A549 (cell line): ENCODE results near the gene CCSER1. TPM values are rescaled to one million over a fixed set of nuclear protein-coding genes. Genes with fewer than 3 reads are reported as not detected.

ENCODE experiments used
- ATAC-seq, 2 experiments: fragments of 200-7000 bp in 1 of 2; fragments of >200 bp in 1 of 2; cut with Nextera tagmentation in 1 of 2; cut with Tn5 transposase in 1 of 2; 3 replicates each; pipeline versions ENCODE4 v1.8.0 to v1.9.1; 2018 to 2020; ENCODE audit warnings: mild to moderate bottlenecking in 1 of 2, moderate library complexity in 1 of 2
- CTCF ChIA-PET: fragments of 300-600 bp; sonication (Branson Sonifier 250); formaldehyde crosslinking; extraction: SDS; loops from one replicate; lab custom pipeline; 2021; ENCODE audit warnings: antibody characterized with exemption, inconsistent platforms; lab: Yijun Ruan, JAX
- POLR2A ChIA-PET: fragments of 350-600 bp; formaldehyde crosslinking; extraction: SDS; loops from one replicate; lab custom pipeline; 2021; ENCODE audit warnings: antibody characterized with exemption, inconsistent platforms; lab: Yijun Ruan, JAX
- DNase-seq, 2 experiments: peaks; one replicate each; pipeline versions ENCODE4 v3.0.0 to v3.0.0-alpha.2; 2011 to 2016; ENCODE audit warnings: low read depth in 1 of 2, low spot score in 1 of 2
- FAIRE-seq: peaks from 2 replicates; lab custom pipeline; 2011; peaks lifted over from hg19 to GRCh38; lab: Jason Lieb, UNC
- H3K27ac ChIP-seq, 2 experiments: fragments of >200 bp; sonication (Bioruptor Twin); formaldehyde crosslinking; 3 replicates each; pipeline ENCODE4 v1.5.1; 2016 to 2017
- H3K4me1 ChIP-seq: fragments of >200 bp; sonication (Bioruptor Twin); formaldehyde crosslinking; 3 replicates; pipeline ENCODE4 v1.6.1; 2016
- H3K4me2 ChIP-seq: fragments of >200 bp; sonication (Bioruptor Twin); formaldehyde crosslinking; 3 replicates; pipeline ENCODE4 v1.6.1; 2016
- H3K4me3 ChIP-seq: fragments of >200 bp; sonication (Bioruptor Twin); formaldehyde crosslinking; 3 replicates; pipeline ENCODE4 v1.5.1; 2016
- H3K9me3 ChIP-seq: fragments of >200 bp; sonication (Bioruptor Twin); formaldehyde crosslinking; 3 replicates; pipeline ENCODE4 v1.6.1; 2016
- CHD4 ChIP-seq: fragments of 200-600 bp; sonication (generic); IDR thresholded peaks from 2 replicates; pipeline ENCODE4 v1.6.1; 2016; ENCODE audit warnings: antibody characterized with exemption, mild to moderate bottlenecking, borderline replicate concordance
- EHF ChIP-seq: fragments of 250-450 bp; sonication (Bioruptor Pico); IDR thresholded peaks from 2 replicates; pipeline ENCODE4 v1.5.0; 2020; ENCODE audit warnings: mild to moderate bottlenecking
- EHMT2 ChIP-seq: fragments of 200-600 bp; sonication (generic); IDR thresholded peaks from 2 replicates; pipeline ENCODE4 v1.6.1; 2016; ENCODE audit warnings: antibody characterized with exemption, low read depth, mild to moderate bottlenecking, moderate library complexity
- FOSB ChIP-seq: fragments of 250-450 bp; sonication (Bioruptor Pico); IDR thresholded peaks from 2 replicates; pipeline ENCODE4 v1.5.0; 2020; ENCODE audit warnings: mild to moderate bottlenecking, moderate library complexity
- HDAC2 ChIP-seq: fragments of 200-600 bp; sonication (generic); IDR thresholded peaks from 2 replicates; pipeline ENCODE4 v1.6.1; 2016
- JUN ChIP-seq, 2 experiments: fragments of >200 bp; sonication (Bioruptor Twin); formaldehyde crosslinking; IDR thresholded peaks; 2 replicates in 1 of 2; 3 replicates in 1 of 2; pipeline ENCODE4 v1.6.1; 2016 to 2017
- KDM5A ChIP-seq: fragments of 200-600 bp; sonication (generic); IDR thresholded peaks from 2 replicates; pipeline ENCODE4 v1.6.1; 2016; ENCODE audit warnings: antibody characterized with exemption, mild to moderate bottlenecking
- MAFK ChIP-seq: fragments of 450-650 bp; IDR thresholded peaks from 2 replicates; pipeline ENCODE4 v1.6.1; 2014; ENCODE audit not compliant: partially characterized antibody
- MYC ChIP-seq: IDR thresholded peaks from 2 replicates; pipeline ENCODE4 v1.6.1; 2012; ENCODE audit warnings: mild to moderate bottlenecking, inconsistent platforms, low read length, improper control_type of control experiment, borderline replicate concordance
- NPAS2 ChIP-seq: fragments of 250-450 bp; sonication (Bioruptor Pico); IDR thresholded peaks from 2 replicates; pipeline ENCODE4 v1.8.0; 2022; ENCODE audit warnings: mild to moderate bottlenecking, moderate library complexity, borderline replicate concordance
- NR3C1 ChIP-seq: fragments of >200 bp; sonication (Bioruptor Twin); formaldehyde crosslinking; IDR thresholded peaks from 3 replicates; pipeline ENCODE4 v1.6.1; 2017
- RAD21 ChIP-seq, 2 experiments: fragments of >200 bp in 1 of 2; sonication (Bioruptor Twin) in 1 of 2; formaldehyde crosslinking in 1 of 2; IDR thresholded peaks in 1 of 2; conservative IDR thresholded peaks in 1 of 2; 2 replicates in 1 of 2; 3 replicates in 1 of 2; pipeline ENCODE4 v1.6.1; 2012 to 2018; ENCODE audit warnings: inconsistent platforms in 1 of 2
- RCOR1 ChIP-seq: fragments of 150-350 bp; IDR thresholded peaks from 2 replicates; pipeline ENCODE4 v1.6.1; 2014; ENCODE audit warnings: antibody characterized with exemption, low read length, low read depth
- SMC3 ChIP-seq: fragments of >200 bp; sonication (Bioruptor Twin); formaldehyde crosslinking; IDR thresholded peaks from 3 replicates; pipeline ENCODE4 v1.6.1; 2018; ENCODE audit warnings: inconsistent platforms
- SREBF2 ChIP-seq: fragments of 450-650 bp; IDR thresholded peaks from 2 replicates; pipeline ENCODE4 v1.6.1; 2014; ENCODE audit warnings: mild to moderate bottlenecking, moderate library complexity
- TFCP2L1 ChIP-seq: fragments of 250-450 bp; sonication (Bioruptor Pico); IDR thresholded peaks from 2 replicates; pipeline ENCODE4 v1.5.0; 2021; ENCODE audit warnings: mild to moderate bottlenecking
- TP53 ChIP-seq: fragments of 250-450 bp; sonication (Bioruptor Pico); IDR thresholded peaks from 2 replicates; pipeline ENCODE4 v1.5.0; 2021; ENCODE audit warnings: mild to moderate bottlenecking, moderate library complexity
- ZFP36 ChIP-seq: fragments of 450-650 bp; IDR thresholded peaks from 2 replicates; pipeline ENCODE4 v1.6.1; 2014; ENCODE audit warnings: borderline replicate concordance; ENCODE audit not compliant: partially characterized antibody
- ZSCAN20 ChIP-seq: fragments of 250-450 bp; sonication (Bioruptor Pico); IDR thresholded peaks from 2 replicates; pipeline ENCODE4 v1.8.0; 2022; ENCODE audit warnings: mild to moderate bottlenecking, moderate library complexity
- WGBS: methylation state at CpG from one replicate; pipeline ENCODE4 v1.1.6; 2017; ENCODE audit errors: missing lambda C conversion rate; 5-methylcytosine and 5-hydroxymethylcytosine counted together
- polyA plus RNA-seq, 4 experiments: library from polyadenylated mRNA; depleted of rRNA in 3 of 4; stranded (reverse); fragments of >200 nt; fragmentation: RNase III in 1 of 4; extraction: RNeasy Plus Mini Kit Qiagen cat#74134 plus additional on column Dnase treatment in 1 of 4; gene quantifications; 2 replicates in 3 of 4; 3 replicates in 1 of 4; pipeline ENCODE4 v1.2.3, GENCODE V29; 2011 to 2017
- TF ChIP-seq, protein P1 (sequence below): IDR thresholded peaks from 2 replicates; pipeline ENCODE4 v1.6.1; 2012
- TF ChIP-seq, protein P2 (sequence below): IDR thresholded peaks from 2 replicates; pipeline ENCODE4 v1.6.1; 2012; ENCODE audit warnings: low read depth, borderline replicate concordance
- TF ChIP-seq, protein P3 (sequence below): fragments of >200 bp; sonication (Bioruptor Twin); formaldehyde crosslinking; IDR thresholded peaks from 3 replicates; pipeline ENCODE4 v1.6.1; 2016

Gene CCSER1
- polyA plus RNA-seq, 2 of the 4 experiments (the other 2 are of a cell fraction), result 0.06 TPM; not detected in 1

DNA sequence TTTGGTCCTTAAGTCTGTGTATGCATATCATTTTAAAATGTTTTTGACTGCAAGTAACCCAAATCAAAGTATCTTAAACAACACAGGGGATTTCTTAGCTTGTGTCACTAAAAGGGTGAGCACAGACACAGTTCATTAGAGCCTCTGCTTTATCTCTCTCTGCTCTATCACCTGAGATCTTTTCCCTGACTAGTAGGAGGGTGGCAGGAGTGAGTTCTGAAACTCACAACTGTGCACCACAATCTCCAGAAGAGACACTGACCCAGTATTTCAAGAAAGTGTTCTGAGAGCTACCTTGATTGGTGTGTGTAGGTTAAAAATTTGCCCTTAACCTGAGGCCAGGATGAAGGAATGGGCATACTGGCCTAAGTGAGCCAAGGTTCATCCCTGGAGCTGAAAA is 24.8 kb downstream of the CCSER1 start:
- DNase-seq, result no peak
- TF ChIP-seq, protein P1, sequence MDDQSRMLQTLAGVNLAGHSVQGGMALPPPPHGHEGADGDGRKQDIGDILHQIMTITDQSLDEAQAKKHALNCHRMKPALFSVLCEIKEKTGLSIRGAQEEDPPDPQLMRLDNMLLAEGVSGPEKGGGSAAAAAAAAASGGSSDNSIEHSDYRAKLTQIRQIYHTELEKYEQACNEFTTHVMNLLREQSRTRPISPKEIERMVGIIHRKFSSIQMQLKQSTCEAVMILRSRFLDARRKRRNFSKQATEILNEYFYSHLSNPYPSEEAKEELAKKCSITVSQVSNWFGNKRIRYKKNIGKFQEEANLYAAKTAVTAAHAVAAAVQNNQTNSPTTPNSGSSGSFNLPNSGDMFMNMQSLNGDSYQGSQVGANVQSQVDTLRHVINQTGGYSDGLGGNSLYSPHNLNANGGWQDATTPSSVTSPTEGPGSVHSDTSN, result no peak
- TF ChIP-seq SMC3, result no peak
- TF ChIP-seq ZFP36, result no peak
- no peak for TF ChIP-seq ZSCAN20 (CRISPR knock-in tag)
- no peak for TF ChIP-seq JUN (IDR thresholded peaks at IDR 0.05)
- no peak for TF ChIP-seq NR3C1
- TF ChIP-seq TFCP2L1, result no peak
- TF ChIP-seq, protein P2, sequence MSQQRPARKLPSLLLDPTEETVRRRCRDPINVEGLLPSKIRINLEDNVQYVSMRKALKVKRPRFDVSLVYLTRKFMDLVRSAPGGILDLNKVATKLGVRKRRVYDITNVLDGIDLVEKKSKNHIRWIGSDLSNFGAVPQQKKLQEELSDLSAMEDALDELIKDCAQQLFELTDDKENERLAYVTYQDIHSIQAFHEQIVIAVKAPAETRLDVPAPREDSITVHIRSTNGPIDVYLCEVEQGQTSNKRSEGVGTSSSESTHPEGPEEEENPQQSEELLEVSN, result no peak
- TF ChIP-seq MYC, result no peak
- no peak for TF ChIP-seq SREBF2
- no peak for TF ChIP-seq NPAS2 (CRISPR knock-in tag)
- no peak for TF ChIP-seq RCOR1
- TF ChIP-seq MAFK, result no peak
- H3K9me3 ChIP-seq, result no peaks in the 10 kb centered on the region
- no peak overlapping the region for H3K4me2 ChIP-seq
- no peak for ATAC-seq
- ChIA-PET POLR2A (no interaction called here), CTCF (interaction anchor here (0.6 kb wide), 1 partner anchor 81 kb away, joined by 4 read pairs; no protein-coding TSS in a partner anchor)
- no peak for FAIRE-seq
- H3K4me1 ChIP-seq, result no peaks in the 10 kb centered on the region
- H3K4me3 ChIP-seq, result no peak overlapping the region
- H3K27ac ChIP-seq, result no peak overlapping the region

DNA sequence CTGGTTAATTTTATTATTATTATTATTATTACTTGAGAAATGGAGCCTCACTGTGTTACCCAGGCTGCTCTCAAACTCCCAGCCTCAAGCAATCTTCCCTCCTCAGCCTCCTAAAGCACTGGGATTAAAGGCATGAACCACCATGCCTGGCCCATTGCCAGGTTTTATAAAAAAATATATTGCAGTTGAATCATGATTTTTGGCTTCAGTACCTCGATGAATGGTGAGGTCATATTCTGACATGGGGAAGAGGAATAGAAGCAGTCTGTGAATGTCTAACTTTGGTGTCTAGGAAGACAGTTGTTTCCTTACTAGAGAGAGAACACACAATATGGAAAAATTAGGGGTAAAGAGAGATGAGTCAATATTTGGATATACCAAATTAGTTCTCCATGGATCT is 32.0 kb downstream of the CCSER1 start:
- 6% methylated on average over 1 of the region's 1 CpG for WGBS
- TF ChIP-seq TFCP2L1, result no peak
- no peak for TF ChIP-seq MYC
- TF ChIP-seq FOSB (CRISPR knock-in tag), result no peak
- TF ChIP-seq CHD4, result no peak
- TF ChIP-seq HDAC2, result no peak
- TF ChIP-seq, protein P3, sequence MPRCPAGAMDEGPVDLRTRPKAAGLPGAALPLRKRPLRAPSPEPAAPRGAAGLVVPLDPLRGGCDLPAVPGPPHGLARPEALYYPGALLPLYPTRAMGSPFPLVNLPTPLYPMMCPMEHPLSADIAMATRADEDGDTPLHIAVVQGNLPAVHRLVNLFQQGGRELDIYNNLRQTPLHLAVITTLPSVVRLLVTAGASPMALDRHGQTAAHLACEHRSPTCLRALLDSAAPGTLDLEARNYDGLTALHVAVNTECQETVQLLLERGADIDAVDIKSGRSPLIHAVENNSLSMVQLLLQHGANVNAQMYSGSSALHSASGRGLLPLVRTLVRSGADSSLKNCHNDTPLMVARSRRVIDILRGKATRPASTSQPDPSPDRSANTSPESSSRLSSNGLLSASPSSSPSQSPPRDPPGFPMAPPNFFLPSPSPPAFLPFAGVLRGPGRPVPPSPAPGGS, result no peak
- TF ChIP-seq KDM5A, result no peak
- no peak for TF ChIP-seq MAFK
- no peak for TF ChIP-seq RAD21 (conservative IDR thresholded peaks at IDR 0.05 in 1 of 2, IDR thresholded peaks at IDR 0.05 in 1 of 2)
- no peak for TF ChIP-seq EHF (CRISPR knock-in tag)
- TF ChIP-seq EHMT2, result no peak
- no peak for TF ChIP-seq NPAS2 (CRISPR knock-in tag)
- TF ChIP-seq SMC3, result no peak
- no peak for TF ChIP-seq JUN (IDR thresholded peaks at IDR 0.05)
- TF ChIP-seq TP53 (CRISPR knock-in tag), result no peak
- TF ChIP-seq, all 56 proteins: peak for 0
- ATAC-seq (no peak), FAIRE-seq (no peak), DNase-seq (no peak)
- ChIA-PET CTCF (no interaction called here), POLR2A (no interaction called here)
- Histone ChIP-seq H3K27ac (no peak overlapping the region), H3K4me1 (no peaks in the 10 kb centered on the region), H3K4me2 (no peak overlapping the region), H3K9me3 (no peaks in the 10 kb centered on the region), H3K4me3 (no peak overlapping the region)

DNA sequence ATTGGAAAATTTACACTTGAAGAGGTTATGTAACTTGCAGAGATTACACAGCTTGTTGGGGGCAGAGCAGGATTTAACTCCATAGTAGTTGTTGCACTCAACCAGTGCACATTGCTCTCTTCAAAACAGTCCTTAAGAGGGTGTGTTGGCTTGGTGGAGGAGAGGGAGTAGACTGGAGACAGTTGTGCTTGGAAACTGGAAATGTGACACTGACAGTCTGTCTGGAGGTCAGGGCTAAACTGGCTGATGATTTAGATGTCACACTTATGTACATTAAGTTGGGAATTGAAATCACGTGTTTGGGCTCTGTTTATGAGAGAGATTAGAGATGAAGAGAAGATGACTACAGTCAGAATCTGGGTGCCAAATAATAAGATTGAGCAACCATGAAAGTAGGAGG is 32.9 kb downstream of the CCSER1 start:
- CTCF ChIA-PET, result no interaction called here
- Histone ChIP-seq H3K4me2 (no peak overlapping the region), H3K27ac (no peak overlapping the region), H3K4me3 (no peak overlapping the region), H3K9me3 (no peaks in the 10 kb centered on the region), H3K4me1 (no peaks in the 10 kb centered on the region)
- POLR2A ChIA-PET, result no interaction called here
- TF ChIP-seq, protein P2, result no peak
- TF ChIP-seq ZSCAN20 (CRISPR knock-in tag), result no peak
- 0% methylated on average over 1 of the region's 1 CpG for WGBS
- ATAC-seq (no peak), DNase-seq (no peak), FAIRE-seq (no peak)
